ENCODE measurements around the gene PAQR5.
"Not testable (repeated sequence)": the region's sequence is repeated elsewhere in the genome, so short reads cannot be mapped to it uniquely, and the experiment has no call there.

The PAQR5 gene

GRCh38 chr15:69299943-69300588, 1.4 kb downstream of the PAQR5 start:
- Histone ChIP-seq H3K79me1 (ENCODE audit: low read length) (no peaks in the 10 kb centered on the region), H2BK12ac (ENCODE audit: low read length) (no peak overlapping the region), H2BK120ac (ENCODE audit: insufficient read depth, low read length, poor library complexity) (no peak overlapping the region), H3K4me2 (ENCODE audit: low read length) (no peak overlapping the region), H2BK5ac (ENCODE audit: low read depth, low read length, poor library complexity) (no peak overlapping the region), H3K79me2 (ENCODE audit: control insufficient read depth, insufficient read depth, low read length, poor library complexity) (no peaks in the 10 kb centered on the region), H2AFZ (ENCODE audit: insufficient read depth, low read length, poor library complexity) (no peak overlapping the region), H3K4ac (ENCODE audit: low read depth, low read length) (no peak overlapping the region), H3K14ac (ENCODE audit: low read length) (no peak overlapping the region), H2AK5ac (ENCODE audit: low read length) (no peak overlapping the region), H3K18ac (ENCODE audit: low read length) (no peak overlapping the region), H3K23ac (ENCODE audit: low read length) (no peak overlapping the region), H4K12ac (ENCODE audit: low read depth, low read length) (no peak overlapping the region), H3K4me3 (ENCODE audit: low read depth, low read length) (no peak overlapping the region), H3K9me3 (ENCODE audit: insufficient read depth, low read depth, low read length) (peaks cover 2% of the 10 kb centered on the region), H3K27me3 (ENCODE audit: insufficient read depth, low read length) (peaks cover 27% of the 10 kb centered on the region), H3K4me1 (ENCODE audit: control insufficient read depth in 1 of 2, insufficient read depth in 2 of 2, low read length in 2 of 2) (peaks cover 2 to 6% of the 10 kb centered on the region in 2 experiments), H3K27ac (ENCODE audit: low read depth, low read length) (no peak overlapping the region), H3K36me3 (ENCODE audit: control insufficient read depth in 1 of 2, insufficient read depth in 2 of 2, low read length in 2 of 2) (no peaks in the 10 kb centered on the region), H4K91ac (ENCODE audit: low read depth, low read length) (no peak overlapping the region), H4K8ac (ENCODE audit: low read depth, low read length) (no peak overlapping the region), H3K9ac (ENCODE audit: low read length) (no peak overlapping the region)
- no CpG with 5 or more reads among the region's 9 CpGs for WGBS (ENCODE audit: extremely low coverage, insufficient coverage, insufficient read length)
- no peak for DNase-seq

GRCh38 chr15:69301101-69301500, 2.4 kb downstream of the PAQR5 start:
- not testable (repeated sequence) for H3K4ac ChIP-seq (ENCODE audit: low read depth, low read length)

GRCh38 chr15:69302087-69302486, 3.4 kb downstream of the PAQR5 start:
- H3K9ac ChIP-seq (ENCODE audit: low read length); H3K79me1 ChIP-seq (ENCODE audit: low read length); H2BK12ac ChIP-seq (ENCODE audit: low read length); H4K12ac ChIP-seq (ENCODE audit: low read depth, low read length); H2AK5ac ChIP-seq (ENCODE audit: low read length); H2AFZ ChIP-seq (ENCODE audit: insufficient read depth, low read length, poor library complexity); H2BK5ac ChIP-seq (ENCODE audit: low read depth, low read length, poor library complexity); DNase-seq; H3K9me3 ChIP-seq (ENCODE audit: insufficient read depth, low read depth, low read length); H3K23ac ChIP-seq (ENCODE audit: low read length); H3K4me3 ChIP-seq (ENCODE audit: low read depth, low read length); H3K14ac ChIP-seq (ENCODE audit: low read length); H4K8ac ChIP-seq (ENCODE audit: low read depth, low read length); H4K91ac ChIP-seq (ENCODE audit: low read depth, low read length); H3K36me3 ChIP-seq (ENCODE audit: control insufficient read depth in 1 of 2, insufficient read depth in 2 of 2, low read length in 2 of 2); H3K4me2 ChIP-seq (ENCODE audit: low read length); H3K79me2 ChIP-seq (ENCODE audit: control insufficient read depth, insufficient read depth, low read length, poor library complexity); H2BK120ac ChIP-seq (ENCODE audit: insufficient read depth, low read length, poor library complexity); H3K27ac ChIP-seq (ENCODE audit: low read depth, low read length); H3K18ac ChIP-seq (ENCODE audit: low read length); H3K4ac ChIP-seq (ENCODE audit: low read depth, low read length): not testable (repeated sequence)
- Histone ChIP-seq H3K27me3 (ENCODE audit: insufficient read depth, low read length) (peaks cover 27% of the 10 kb centered on the region), H3K4me1 (ENCODE audit: control insufficient read depth in 1 of 2, insufficient read depth in 2 of 2, low read length in 2 of 2) (peaks cover 6 to 11% of the 10 kb centered on the region in 2 experiments)
- WGBS (ENCODE audit: extremely low coverage, insufficient coverage, insufficient read length): no CpG with 5 or more reads among the region's 6 CpGs

More at GRCh38 chr15:69301101-69301500, 2.4 kb downstream of the PAQR5 start:
- not testable (repeated sequence) for H3K14ac ChIP-seq (ENCODE audit: low read length); H4K12ac ChIP-seq (ENCODE audit: low read depth, low read length); H4K8ac ChIP-seq (ENCODE audit: low read depth, low read length); H3K18ac ChIP-seq (ENCODE audit: low read length); H2BK5ac ChIP-seq (ENCODE audit: low read depth, low read length, poor library complexity); H3K27ac ChIP-seq (ENCODE audit: low read depth, low read length); H3K79me2 ChIP-seq (ENCODE audit: control insufficient read depth, insufficient read depth, low read length, poor library complexity); H3K4me2 ChIP-seq (ENCODE audit: low read length); H3K23ac ChIP-seq (ENCODE audit: low read length); H3K4me3 ChIP-seq (ENCODE audit: low read depth, low read length); DNase-seq; H3K36me3 ChIP-seq (ENCODE audit: control insufficient read depth in 1 of 2, insufficient read depth in 2 of 2, low read length in 2 of 2); H3K9me3 ChIP-seq (ENCODE audit: insufficient read depth, low read depth, low read length); H2BK12ac ChIP-seq (ENCODE audit: low read length); H2AK5ac ChIP-seq (ENCODE audit: low read length); H4K91ac ChIP-seq (ENCODE audit: low read depth, low read length); H3K9ac ChIP-seq (ENCODE audit: low read length); H2AFZ ChIP-seq (ENCODE audit: insufficient read depth, low read length, poor library complexity); H3K79me1 ChIP-seq (ENCODE audit: low read length); H2BK120ac ChIP-seq (ENCODE audit: insufficient read depth, low read length, poor library complexity)
- no CpG with 5 or more reads among the region's 8 CpGs for whole genome bisulfite sequencing (ENCODE audit: extremely low coverage, insufficient coverage, insufficient read length)
- Histone ChIP-seq H3K4me1 (ENCODE audit: control insufficient read depth in 1 of 2, insufficient read depth in 2 of 2, low read length in 2 of 2) (peaks cover 6 to 11% of the 10 kb centered on the region in 2 experiments), H3K27me3 (ENCODE audit: insufficient read depth, low read length) (peaks cover 27% of the 10 kb centered on the region)

- Histone ChIP-seq H3K9ac (ENCODE audit: low read length) (no peak overlapping the region), H3K79me1 (ENCODE audit: low read length) (no peaks in the 10 kb centered on the region), H3K4me2 (ENCODE audit: low read length) (no peak overlapping the region), H2AFZ (ENCODE audit: insufficient read depth, low read length, poor library complexity) (no peak overlapping the region), H3K4ac (ENCODE audit: low read depth, low read length) (no peak overlapping the region), H2BK12ac (ENCODE audit: low read length) (no peak overlapping the region), H3K23ac (ENCODE audit: low read length) (no peak overlapping the region), H3K18ac (ENCODE audit: low read length) (no peak overlapping the region), H4K8ac (ENCODE audit: low read depth, low read length) (no peak overlapping the region), H3K27ac (ENCODE audit: low read depth, low read length) (no peak overlapping the region), H3K27me3 (ENCODE audit: insufficient read depth, low read length) (peaks cover 24% of the 10 kb centered on the region), H4K12ac (ENCODE audit: low read depth, low read length) (no peak overlapping the region), H3K14ac (ENCODE audit: low read length) (no peak overlapping the region), H3K36me3 (ENCODE audit: control insufficient read depth in 1 of 2, insufficient read depth in 2 of 2, low read length in 2 of 2) (no peaks in the 10 kb centered on the region), H2AK5ac (ENCODE audit: low read length) (no peak overlapping the region), H2BK120ac (ENCODE audit: insufficient read depth, low read length, poor library complexity) (no peak overlapping the region), H2BK5ac (ENCODE audit: low read depth, low read length, poor library complexity) (no peak overlapping the region), H3K4me1 (ENCODE audit: control insufficient read depth in 1 of 2, insufficient read depth in 2 of 2, low read length in 2 of 2) (peaks cover 6 to 11% of the 10 kb centered on the region in 2 experiments), H3K9me3 (ENCODE audit: insufficient read depth, low read depth, low read length) (peaks cover 2% of the 10 kb centered on the region), H4K91ac (ENCODE audit: low read depth, low read length) (no peak overlapping the region), H3K79me2 (ENCODE audit: control insufficient read depth, insufficient read depth, low read length, poor library complexity) (no peaks in the 10 kb centered on the region), H3K4me3 (ENCODE audit: low read depth, low read length) (no peak overlapping the region)
- no peak for DNase-seq
- no CpG with 5 or more reads among the region's 3 CpGs for WGBS (ENCODE audit: extremely low coverage, insufficient coverage, insufficient read length)
Observed at GRCh38 chr15:69302929-69303328, 4.2 kb downstream of the PAQR5 start.

Data from trophoblast cell (in vitro differentiated cells and primary cell).